Activated CD4-positive, alpha-beta T cell treated with anti-CD3 and anti-CD28 coated beads for 1 hour (primary cell): ENCODE data around the gene KIAA1671.
"Not testable (repeated sequence)": the region's sequence is repeated elsewhere in the genome, so short reads cannot be mapped to it uniquely, and the experiment has no call there.

ENCODE experiments used
- DNase-seq: peaks from one replicate; pipeline ENCODE4 v3.0.0-alpha.2; 2020

KIAA1671 gene

GRCh38 chr22:25207553-25208157, 255.1 kb downstream of the KIAA1671 start:
- no peak for DNase-seq

- DNase-seq, result no peak
Observed at GRCh38 chr22:25208328-25208727, 255.8 kb downstream of the KIAA1671 start.

GRCh38 chr22:25208743-25209505, 256.4 kb downstream of the KIAA1671 start:
- no peak for DNase-seq

GRCh38 chr22:25210793-25211192, 258.3 kb downstream of the KIAA1671 start:
- no peak for DNase-seq

GRCh38 chr22:25212337-25212736, 259.8 kb downstream of the KIAA1671 start:
- DNase-seq, result no peak

- no peak for DNase-seq
Observed at GRCh38 chr22:25213221-25213620, 260.7 kb downstream of the KIAA1671 start.

- no peak for DNase-seq
Observed at GRCh38 chr22:25216230-25216629, 263.7 kb downstream of the KIAA1671 start.

GRCh38 chr22:25219211-25219689, 266.7 kb downstream of the KIAA1671 start, which contains the start of gene CRYBB2:
CRYBB2 (plus strand) TSS chr22:25219639; CDS start chr22:25221430, 1,791 bp downstream.
- DNase-seq, result no peak

- no peak for DNase-seq
Observed at GRCh38 chr22:25219948-25220442, 267.5 kb downstream of the KIAA1671 start.

- DNase-seq, result no peak
Observed at GRCh38 chr22:25221790-25222189, 269.3 kb downstream of the KIAA1671 start.

GRCh38 chr22:25223269-25223850, 270.8 kb downstream of the KIAA1671 start:
- no peak for DNase-seq

- no peak for DNase-seq
Observed at GRCh38 chr22:25228822-25229221, 276.3 kb downstream of the KIAA1671 start.

GRCh38 chr22:25230760-25231159, 278.2 kb downstream of the KIAA1671 start:
- not testable (repeated sequence) for DNase-seq

- no peak for DNase-seq
Observed at GRCh38 chr22:25232301-25232700, 279.8 kb downstream of the KIAA1671 start.

- DNase-seq, result not testable (repeated sequence)
Observed at GRCh38 chr22:25233706-25234105, 281.2 kb downstream of the KIAA1671 start.

GRCh38 chr22:25235547-25236290, 283.2 kb downstream of the KIAA1671 start:
- DNase-seq, result peak; percentile 17

- DNase-seq, result no peak
Observed at GRCh38 chr22:25236417-25236816, 283.9 kb downstream of the KIAA1671 start.

GRCh38 chr22:25237503-25237902, 285.0 kb downstream of the KIAA1671 start:
- DNase-seq, result no peak

- not testable (repeated sequence) for DNase-seq
Observed at GRCh38 chr22:25238058-25238457, 285.5 kb downstream of the KIAA1671 start.
